ENCODE results near the gene RGS9BP.

DNA sequence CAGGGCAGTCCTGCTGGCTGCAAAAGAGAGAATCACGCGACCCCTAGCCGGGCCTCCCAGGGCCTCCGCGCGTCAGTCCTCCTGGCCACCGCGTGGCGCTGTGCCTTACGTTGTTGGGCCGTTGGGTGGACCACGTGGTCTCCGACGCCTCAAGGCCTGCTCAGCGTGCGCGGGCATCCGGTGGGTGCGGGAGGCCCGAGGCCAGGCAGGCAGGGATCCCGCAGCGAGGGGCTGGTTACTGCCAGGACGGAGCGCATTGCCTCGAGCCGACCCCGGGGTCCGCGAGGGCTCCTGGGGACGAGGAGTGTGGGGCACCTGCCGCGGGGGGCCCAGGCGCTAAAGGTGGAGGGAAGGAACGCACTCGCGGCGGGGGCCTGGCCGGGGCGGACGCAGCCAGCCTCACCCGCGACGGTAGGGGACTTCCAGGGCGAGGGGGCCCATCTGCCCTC, 44.0 kb downstream of the RGS9BP start, which contains the start of gene TDRD12:
- no peak for TF ChIP-seq POLR2A (IDR thresholded peaks at IDR 0.05)
- no peak for TF ChIP-seq CTCF (IDR thresholded peaks at IDR 0.05)
- no peak for TF ChIP-seq EP300 (IDR thresholded peaks at IDR 0.05)

Measured in gastroesophageal sphincter (tissue), 3 donors.